ENCODE data around the gene LMNB1.
"Not testable (repeated sequence)": the region's sequence is repeated elsewhere in the genome, so short reads cannot be mapped to it uniquely, and the experiment has no call there.

The LMNB1 gene

GRCh38 chr5:126778675-126779403, 1.9 kb downstream of the LMNB1 start:
- DNase-seq (ENCODE audit: low read depth in 2 of 2): no peak

GRCh38 chr5:126780165-126780827, 3.4 kb downstream of the LMNB1 start:
- peak in 1 of 2 donors; percentile 24 for DNase-seq (ENCODE audit: low read depth in 2 of 2)

GRCh38 chr5:126788409-126788808, 11.5 kb downstream of the LMNB1 start:
- DNase-seq (ENCODE audit: low read depth in 2 of 2): not testable (repeated sequence)

- DNase-seq (ENCODE audit: low read depth in 2 of 2): no peak
Observed at GRCh38 chr5:126793097-126793496, 16.2 kb downstream of the LMNB1 start.

DNA sequence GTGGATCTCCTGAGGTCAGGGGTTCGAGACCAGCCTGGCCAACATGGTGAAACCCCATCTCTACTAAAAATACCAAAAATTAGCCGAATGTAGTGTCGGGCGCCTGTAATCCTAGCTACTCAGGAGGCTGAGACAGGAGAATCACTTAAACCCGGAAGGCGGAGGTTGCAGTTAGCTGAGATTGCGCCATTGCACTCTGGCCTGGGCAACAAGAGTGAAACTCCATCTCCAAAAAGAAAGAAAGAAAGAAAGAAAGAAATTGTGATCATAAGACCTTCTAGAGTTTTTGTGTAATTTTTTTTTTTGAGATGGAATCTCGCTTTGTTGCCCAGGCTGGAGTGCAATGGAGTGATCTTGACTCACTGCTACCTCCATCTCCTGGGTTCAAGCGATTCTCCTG, 16.7 kb downstream of the LMNB1 start:
- DNase-seq (ENCODE audit: low read depth in 2 of 2): not testable (repeated sequence)

DNA sequence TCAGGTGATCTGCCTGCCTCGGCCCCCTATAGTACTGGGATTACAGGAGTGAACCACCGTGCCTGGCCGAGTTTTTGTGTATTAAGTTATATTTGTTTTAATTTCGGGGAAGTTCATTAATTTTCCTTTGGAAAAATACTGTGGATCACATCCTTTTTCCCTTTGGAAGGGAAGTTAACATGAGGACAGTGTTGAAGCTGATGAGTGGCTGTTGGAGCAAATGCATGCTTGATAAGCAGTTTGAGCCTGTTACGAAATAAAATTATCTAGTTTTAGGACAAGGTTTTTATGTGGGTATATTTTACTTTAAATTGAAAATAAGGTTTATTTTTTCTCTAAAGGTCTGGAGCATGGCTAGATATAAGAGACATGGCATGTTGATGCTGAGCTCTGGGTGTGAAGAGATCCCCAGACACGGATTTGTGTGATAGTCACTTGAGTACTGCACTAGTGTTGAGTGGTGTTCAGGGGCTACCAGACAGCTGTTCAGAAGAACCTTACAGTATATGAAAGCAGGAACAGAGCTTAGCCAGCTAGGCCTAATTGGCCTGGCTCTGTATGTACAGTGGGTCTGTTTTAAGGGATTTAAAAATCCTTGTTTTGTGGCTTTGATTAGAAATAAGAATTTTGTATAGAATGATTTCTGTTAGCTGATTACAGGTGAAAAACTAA, 17.4 kb downstream of the LMNB1 start:
- DNase-seq (ENCODE audit: low read depth in 2 of 2): no peak

DNA sequence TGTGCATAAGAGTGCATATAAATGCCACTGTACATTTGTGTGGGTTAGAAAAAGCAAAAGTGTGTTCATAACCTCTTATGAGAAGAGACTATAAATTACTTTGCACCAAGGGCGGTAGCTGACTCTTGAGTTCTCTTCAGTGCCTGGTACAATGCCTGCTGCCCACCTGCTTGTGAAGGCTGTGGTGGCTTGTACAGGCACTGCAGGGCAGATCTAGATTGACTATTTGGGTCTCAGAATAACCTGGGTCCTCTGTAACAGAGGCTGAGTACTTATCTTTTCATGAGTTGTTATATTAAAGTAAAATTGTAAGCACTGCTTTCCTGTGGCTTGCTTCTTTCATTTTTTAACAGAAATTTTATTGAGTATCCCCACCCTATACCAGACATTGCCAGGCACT, 22.8 kb downstream of the LMNB1 start:
- DNase-seq (ENCODE audit: low read depth in 2 of 2): no peak

GRCh38 chr5:126801174-126801991, 24.4 kb downstream of the LMNB1 start:
- no peak for DNase-seq (ENCODE audit: low read depth in 2 of 2)

DNA sequence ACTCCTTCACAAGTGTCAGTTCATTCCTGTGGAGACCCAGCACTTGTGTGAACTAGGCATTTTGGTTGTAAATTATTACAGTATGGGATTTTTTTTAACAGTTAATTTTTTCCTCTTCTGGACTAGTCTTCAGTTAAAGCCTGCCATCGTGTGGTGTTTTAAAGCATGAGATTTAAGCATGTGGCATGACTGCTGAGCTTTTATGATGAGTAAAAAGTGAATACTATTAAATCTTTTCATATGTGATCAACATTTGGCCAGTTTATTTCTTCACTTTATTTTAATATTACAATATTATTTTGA, 25.0 kb downstream of the LMNB1 start:
- DNase-seq (ENCODE audit: low read depth in 2 of 2): no peak

DNA sequence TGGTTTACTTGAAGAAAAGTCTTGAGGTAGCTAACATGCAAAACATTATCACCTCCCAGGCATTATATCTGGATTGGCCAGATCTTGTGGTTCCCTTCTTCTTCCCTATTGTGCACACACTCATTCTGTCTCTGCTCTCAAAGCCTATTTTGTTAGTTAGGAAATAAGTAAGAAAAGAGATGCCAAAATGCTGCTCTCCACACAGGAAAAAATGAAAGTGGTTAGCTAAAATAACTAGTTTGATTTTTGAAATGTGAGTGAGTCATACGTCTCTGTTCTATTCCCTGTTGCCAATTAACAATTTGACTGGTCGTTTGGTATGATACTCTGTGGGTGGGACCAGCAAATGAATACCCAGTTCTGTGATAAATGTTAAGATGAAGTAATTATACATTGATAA, 28.1 kb downstream of the LMNB1 start:
- DNase-seq (ENCODE audit: low read depth in 2 of 2): no peak

GRCh38 chr5:126808521-126808988, 31.6 kb downstream of the LMNB1 start:
- no peak for DNase-seq (ENCODE audit: low read depth in 2 of 2)

DNA sequence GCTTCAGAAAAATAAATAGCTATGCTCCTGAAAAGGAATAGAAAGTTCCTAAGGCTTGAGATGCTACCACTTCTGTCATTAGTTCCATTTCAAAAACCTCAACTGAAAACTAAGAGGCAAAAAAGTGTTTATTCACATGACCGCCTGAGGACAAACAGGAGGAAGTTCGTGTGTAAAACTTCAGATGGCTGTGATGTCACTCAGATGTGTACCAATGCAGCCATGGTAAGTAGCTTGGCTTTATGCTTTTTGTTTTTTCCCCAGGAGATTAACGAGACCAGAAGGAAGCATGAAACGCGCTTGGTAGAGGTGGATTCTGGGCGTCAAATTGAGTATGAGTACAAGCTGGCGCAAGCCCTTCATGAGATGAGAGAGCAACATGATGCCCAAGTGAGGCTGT, 33.0 kb downstream of the LMNB1 start:
- DNase-seq (ENCODE audit: low read depth in 2 of 2): no peak

DNA sequence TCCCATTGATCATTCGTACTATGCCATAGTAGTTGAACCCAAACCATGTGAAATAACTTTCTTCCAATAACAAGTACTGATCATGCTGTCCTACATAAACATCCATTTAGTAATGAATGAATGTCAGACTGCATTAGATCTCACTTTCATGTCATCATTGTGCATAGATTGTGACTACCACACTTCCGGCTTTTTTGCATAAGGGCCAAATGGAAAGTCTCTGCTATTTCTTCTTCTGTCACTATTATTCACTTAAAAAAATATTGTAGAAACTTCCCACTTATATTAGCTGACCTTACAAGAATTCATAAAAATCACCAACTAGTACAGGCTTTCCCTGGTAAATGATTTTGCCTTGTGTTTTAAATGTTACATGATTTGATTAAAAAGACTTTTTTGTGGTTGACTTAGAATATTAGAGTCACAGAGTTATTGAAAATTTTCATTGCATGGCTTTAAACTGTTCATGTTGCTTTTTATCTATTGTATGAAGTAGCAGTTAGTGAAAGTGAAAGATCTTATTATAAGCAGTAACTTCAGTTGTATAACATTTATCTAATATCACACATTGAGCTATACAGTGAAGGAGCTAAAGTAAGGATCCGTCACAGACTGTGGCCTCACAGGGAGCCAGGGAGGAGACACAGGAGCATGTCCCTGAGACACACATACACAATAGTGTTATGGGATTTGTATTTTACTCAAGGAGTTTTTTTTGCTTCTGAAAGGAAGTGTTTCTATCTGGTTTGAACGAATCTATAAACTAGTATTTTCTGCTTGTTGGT, 33.9 kb downstream of the LMNB1 start:
- no peak for DNase-seq (ENCODE audit: low read depth in 2 of 2)

- no peak for DNase-seq (ENCODE audit: low read depth in 2 of 2)
Observed at GRCh38 chr5:126811515-126812198, 34.7 kb downstream of the LMNB1 start.

- DNase-seq (ENCODE audit: low read depth in 2 of 2): no peak
Observed at GRCh38 chr5:126812199-126812570, 35.2 kb downstream of the LMNB1 start.

- DNase-seq (ENCODE audit: low read depth in 2 of 2): not testable (repeated sequence)
Observed at GRCh38 chr5:126813799-126814198, 36.9 kb downstream of the LMNB1 start.

DNA sequence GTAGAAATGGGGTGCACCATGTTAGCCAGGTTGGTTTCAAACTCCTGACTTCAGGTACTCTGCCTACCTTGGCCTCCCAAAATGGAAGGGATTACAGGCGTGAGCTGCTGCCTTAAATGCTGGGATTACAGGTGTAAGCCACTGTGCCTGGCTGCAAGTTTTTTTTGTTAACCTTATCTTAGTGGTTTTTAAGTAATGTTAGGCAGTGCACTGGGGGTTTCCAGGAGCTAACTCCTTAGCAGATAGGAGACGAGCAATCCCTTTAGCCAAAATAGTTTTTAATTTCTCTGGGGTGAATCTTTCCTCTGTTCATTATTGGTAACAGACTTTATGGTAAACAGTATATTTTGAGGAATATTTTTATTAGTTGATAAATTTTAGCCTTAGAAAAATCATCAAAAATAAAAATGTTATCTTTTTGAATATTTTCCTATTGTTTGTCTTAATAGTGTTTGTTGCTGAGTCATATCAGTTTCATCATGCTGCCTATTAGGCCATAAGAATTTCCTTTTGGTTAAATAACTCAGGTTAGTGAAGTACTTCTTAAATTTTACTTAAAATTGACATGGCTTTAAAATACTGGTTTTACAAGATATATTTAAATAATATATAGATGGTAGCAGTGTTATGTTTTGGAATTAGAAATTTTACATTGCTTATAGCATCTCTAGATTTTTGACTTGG, 37.9 kb downstream of the LMNB1 start:
- DNase-seq (ENCODE audit: low read depth in 2 of 2): no peak

DNA sequence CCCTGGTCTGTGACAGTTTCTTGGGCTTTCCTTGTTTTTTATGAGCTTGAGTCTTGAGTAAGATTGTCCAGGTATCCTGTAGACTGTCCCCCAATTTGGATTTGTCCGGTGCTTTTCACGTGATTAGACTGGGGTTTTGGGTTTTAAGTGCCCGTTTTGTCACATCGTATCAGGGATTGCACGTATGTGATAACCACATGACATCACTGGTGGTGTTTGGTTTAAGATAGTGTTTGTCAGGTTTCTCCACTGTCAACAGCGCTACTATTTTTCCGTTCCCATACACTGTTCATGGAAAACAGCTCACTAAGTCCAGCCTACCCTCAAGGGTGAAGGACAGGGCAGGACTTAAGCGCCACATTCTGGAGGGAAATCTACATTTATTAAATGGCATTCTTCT, 39.7 kb downstream of the LMNB1 start:
- no peak for DNase-seq (ENCODE audit: low read depth in 2 of 2)

DNA sequence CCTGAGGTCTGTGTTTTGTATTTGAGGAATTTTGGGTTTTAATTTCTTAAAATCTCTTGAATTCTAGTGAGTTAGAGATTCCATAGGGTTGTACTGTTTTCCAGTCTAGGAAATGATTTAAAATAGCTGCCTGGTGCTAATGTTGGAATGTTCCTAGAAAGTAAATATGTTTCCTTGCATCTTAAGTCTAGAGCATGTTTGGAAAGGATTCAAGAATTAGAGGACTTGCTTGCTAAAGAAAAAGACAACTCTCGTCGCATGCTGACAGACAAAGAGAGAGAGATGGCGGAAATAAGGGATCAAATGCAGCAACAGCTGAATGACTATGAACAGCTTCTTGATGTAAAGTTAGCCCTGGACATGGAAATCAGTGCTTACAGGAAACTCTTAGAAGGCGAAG, 41.8 kb downstream of the LMNB1 start:
- DNase-seq (ENCODE audit: low read depth in 2 of 2): no peak

DNA sequence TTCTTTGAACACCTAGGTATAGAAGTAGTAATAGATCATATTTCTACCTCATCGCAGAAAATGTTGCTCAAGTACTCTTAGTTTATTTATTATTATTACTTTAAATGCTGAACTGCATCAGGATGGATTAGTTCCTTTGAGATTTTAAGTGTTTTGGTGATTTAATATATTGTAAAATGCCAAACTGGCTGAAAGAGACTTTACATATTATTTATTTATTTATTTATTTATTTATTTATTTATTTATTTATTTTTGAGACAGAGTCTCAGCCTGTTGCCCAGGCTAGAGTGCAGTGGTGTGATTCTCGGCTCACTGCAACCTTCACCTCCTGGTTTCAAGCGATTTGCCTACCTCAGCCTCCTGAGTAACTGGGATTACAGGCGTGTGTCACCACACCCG, 42.3 kb downstream of the LMNB1 start:
- DNase-seq (ENCODE audit: low read depth in 2 of 2): no peak

Data from activated CD8-positive, alpha-beta memory T cell treated with anti-CD3 and anti-CD28 coated beads for 4 hours (primary cell).